Stimulated activated CD8-positive, alpha-beta memory T cell treated with anti-CD3 and anti-CD28 coated beads, Interleukin-4, amount 100 ng/mL, for 24 hours (primary cell): ENCODE data around the gene LIPT2.
"Not testable (repeated sequence)": the region's sequence is repeated elsewhere in the genome, so short reads cannot be mapped to it uniquely, and the experiment has no call there.

Experiments
- DNase-seq: peaks from one replicate; pipeline ENCODE4 v3.0.0-alpha.2; 2020; ENCODE audit warnings: low read depth

The LIPT2 gene

GRCh38 chr11:74492974-74493790 is at the start of gene LIPT2:
Gene LIPT2, minus strand, starts transcription at chr11:74493724. Its CDS starts 21 bp downstream, at chr11:74493703.
- peak; percentile 97 for DNase-seq

- no peak for DNase-seq
Measured at GRCh38 chr11:74541466-74541865, 47.9 kb upstream of the LIPT2 start.

GRCh38 chr11:74540270-74540669 is 46.7 kb upstream of the LIPT2 start:
- DNase-seq = no peak

- no peak for DNase-seq
Measured at GRCh38 chr11:74538680-74539079, 45.2 kb upstream of the LIPT2 start.

GRCh38 chr11:74535371-74536160 is 42.0 kb upstream of the LIPT2 start:
- DNase-seq = no peak

GRCh38 chr11:74534946-74535275 is 41.4 kb upstream of the LIPT2 start:
- DNase-seq = not testable (repeated sequence)

GRCh38 chr11:74534216-74534945 is 40.9 kb upstream of the LIPT2 start:
- no peak for DNase-seq

- no peak for DNase-seq
Measured at GRCh38 chr11:74533421-74533820, 39.9 kb upstream of the LIPT2 start.

GRCh38 chr11:74532501-74533246 is 39.1 kb upstream of the LIPT2 start:
- no peak for DNase-seq

GRCh38 chr11:74524978-74525377 is 31.5 kb upstream of the LIPT2 start:
- no peak for DNase-seq

GRCh38 chr11:74524501-74524900 is 31.0 kb upstream of the LIPT2 start:
- no peak for DNase-seq

- DNase-seq = no peak
Measured at GRCh38 chr11:74522776-74523175, 29.3 kb upstream of the LIPT2 start.

GRCh38 chr11:74521666-74522252 is 28.2 kb upstream of the LIPT2 start:
- DNase-seq = no peak

- DNase-seq = no peak
Measured at GRCh38 chr11:74520927-74521665, 27.6 kb upstream of the LIPT2 start.

- no peak for DNase-seq
Measured at GRCh38 chr11:74520316-74520715, 26.8 kb upstream of the LIPT2 start.

- no peak for DNase-seq
Measured at GRCh38 chr11:74519710-74520109, 26.2 kb upstream of the LIPT2 start.

- DNase-seq = not testable (repeated sequence)
Measured at GRCh38 chr11:74517592-74517991, 24.1 kb upstream of the LIPT2 start.

GRCh38 chr11:74507582-74507981 is 14.1 kb upstream of the LIPT2 start:
- DNase-seq = no peak

GRCh38 chr11:74506823-74507222 is 13.3 kb upstream of the LIPT2 start:
- DNase-seq = no peak

GRCh38 chr11:74505911-74506310 is 12.4 kb upstream of the LIPT2 start:
- DNase-seq = no peak
